ENCODE results near the gene ASTN2.

DNA sequence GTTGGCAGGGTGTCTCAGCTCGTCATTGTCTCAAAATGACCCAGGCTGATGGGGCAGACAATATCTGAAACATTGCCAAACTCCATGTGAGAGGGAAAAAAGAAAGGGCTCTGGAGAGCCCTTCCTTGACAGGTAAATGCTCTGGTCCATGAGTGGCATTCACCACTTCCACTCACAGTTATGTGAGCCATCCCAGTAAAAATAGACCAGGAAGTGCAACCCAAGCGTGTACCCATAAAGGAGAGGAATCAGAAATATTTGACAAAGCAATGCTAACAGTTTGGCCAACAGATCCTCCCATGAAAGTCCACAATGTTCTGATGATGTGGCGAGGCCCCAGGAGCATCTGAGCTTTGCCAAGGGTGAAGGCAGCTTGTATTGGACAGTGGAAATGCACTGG lies 49.4 kb downstream of the ASTN2 start:
- TF ChIP-seq POLR2AphosphoS5 (IDR thresholded peaks at IDR 0.05; ENCODE audit: low read depth, low read length) (no peak), FOXP2 (optimal IDR thresholded peaks at IDR 0.05; ENCODE audit: borderline replicate concordance, extremely low read depth, extremely low read length, insufficient read depth) (no peak), TAF1 (IDR thresholded peaks at IDR 0.05; ENCODE audit: borderline replicate concordance, insufficient read depth, low read length) (no peak), SIN3A (IDR thresholded peaks at IDR 0.05; ENCODE audit: borderline replicate concordance, insufficient read depth, low read length) (no peak)
- TF ChIP-seq, protein P1, sequence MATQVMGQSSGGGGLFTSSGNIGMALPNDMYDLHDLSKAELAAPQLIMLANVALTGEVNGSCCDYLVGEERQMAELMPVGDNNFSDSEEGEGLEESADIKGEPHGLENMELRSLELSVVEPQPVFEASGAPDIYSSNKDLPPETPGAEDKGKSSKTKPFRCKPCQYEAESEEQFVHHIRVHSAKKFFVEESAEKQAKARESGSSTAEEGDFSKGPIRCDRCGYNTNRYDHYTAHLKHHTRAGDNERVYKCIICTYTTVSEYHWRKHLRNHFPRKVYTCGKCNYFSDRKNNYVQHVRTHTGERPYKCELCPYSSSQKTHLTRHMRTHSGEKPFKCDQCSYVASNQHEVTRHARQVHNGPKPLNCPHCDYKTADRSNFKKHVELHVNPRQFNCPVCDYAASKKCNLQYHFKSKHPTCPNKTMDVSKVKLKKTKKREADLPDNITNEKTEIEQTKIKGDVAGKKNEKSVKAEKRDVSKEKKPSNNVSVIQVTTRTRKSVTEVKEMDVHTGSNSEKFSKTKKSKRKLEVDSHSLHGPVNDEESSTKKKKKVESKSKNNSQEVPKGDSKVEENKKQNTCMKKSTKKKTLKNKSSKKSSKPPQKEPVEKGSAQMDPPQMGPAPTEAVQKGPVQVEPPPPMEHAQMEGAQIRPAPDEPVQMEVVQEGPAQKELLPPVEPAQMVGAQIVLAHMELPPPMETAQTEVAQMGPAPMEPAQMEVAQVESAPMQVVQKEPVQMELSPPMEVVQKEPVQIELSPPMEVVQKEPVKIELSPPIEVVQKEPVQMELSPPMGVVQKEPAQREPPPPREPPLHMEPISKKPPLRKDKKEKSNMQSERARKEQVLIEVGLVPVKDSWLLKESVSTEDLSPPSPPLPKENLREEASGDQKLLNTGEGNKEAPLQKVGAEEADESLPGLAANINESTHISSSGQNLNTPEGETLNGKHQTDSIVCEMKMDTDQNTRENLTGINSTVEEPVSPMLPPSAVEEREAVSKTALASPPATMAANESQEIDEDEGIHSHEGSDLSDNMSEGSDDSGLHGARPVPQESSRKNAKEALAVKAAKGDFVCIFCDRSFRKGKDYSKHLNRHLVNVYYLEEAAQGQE (IDR thresholded peaks at IDR 0.05; ENCODE audit: insufficient read depth in 1 of 2, low read depth in 2 of 2, low read length in 2 of 2): no peak

Data from PFSK-1 (cell line).